Ishikawa (cell line): ENCODE measurements around the gene PKP4.

ENCODE experiments used
- EGR1 ChIP-seq: IDR thresholded peaks from 2 replicates; pipeline ENCODE4 v1.6.1; 2012
- EP300 ChIP-seq: IDR thresholded peaks from 2 replicates; pipeline ENCODE4 v1.6.1; 2012; ENCODE audit warnings: borderline replicate concordance
- NFIC ChIP-seq: IDR thresholded peaks from 2 replicates; pipeline ENCODE4 v1.6.1; 2012
- RAD21 ChIP-seq: IDR thresholded peaks from 2 replicates; pipeline ENCODE4 v1.6.1; 2012; ENCODE audit warnings: low read depth
- TAF1 ChIP-seq: IDR thresholded peaks from 2 replicates; pipeline ENCODE4 v1.6.1; 2012; ENCODE audit warnings: low read depth, mild to moderate bottlenecking
- TCF12 ChIP-seq: IDR thresholded peaks from 2 replicates; pipeline ENCODE4 v1.6.1; 2012; ENCODE audit warnings: low read depth
- YY1 ChIP-seq: IDR thresholded peaks from 2 replicates; pipeline ENCODE4 v1.6.1; 2012; ENCODE audit warnings: low read depth
- TF ChIP-seq, protein P1 (sequence below): IDR thresholded peaks from 2 replicates; pipeline ENCODE4 v1.6.1; 2012
- TF ChIP-seq, protein P2 (sequence below): IDR thresholded peaks from 2 replicates; pipeline ENCODE4 v1.6.1; 2012; ENCODE audit warnings: low read depth, mild to moderate bottlenecking

GRCh38 chr2:158573739-158574138, 117.0 kb downstream of the PKP4 start:
- TF ChIP-seq, protein P1, sequence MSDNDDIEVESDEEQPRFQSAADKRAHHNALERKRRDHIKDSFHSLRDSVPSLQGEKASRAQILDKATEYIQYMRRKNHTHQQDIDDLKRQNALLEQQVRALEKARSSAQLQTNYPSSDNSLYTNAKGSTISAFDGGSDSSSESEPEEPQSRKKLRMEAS = no peak
- no peak; the same call in 1 of the 2 replicates for TF ChIP-seq RAD21
- TF ChIP-seq TCF12 = no peak
- TF ChIP-seq NFIC = no peak
- TF ChIP-seq YY1 = no peak
- TF ChIP-seq, protein P2, sequence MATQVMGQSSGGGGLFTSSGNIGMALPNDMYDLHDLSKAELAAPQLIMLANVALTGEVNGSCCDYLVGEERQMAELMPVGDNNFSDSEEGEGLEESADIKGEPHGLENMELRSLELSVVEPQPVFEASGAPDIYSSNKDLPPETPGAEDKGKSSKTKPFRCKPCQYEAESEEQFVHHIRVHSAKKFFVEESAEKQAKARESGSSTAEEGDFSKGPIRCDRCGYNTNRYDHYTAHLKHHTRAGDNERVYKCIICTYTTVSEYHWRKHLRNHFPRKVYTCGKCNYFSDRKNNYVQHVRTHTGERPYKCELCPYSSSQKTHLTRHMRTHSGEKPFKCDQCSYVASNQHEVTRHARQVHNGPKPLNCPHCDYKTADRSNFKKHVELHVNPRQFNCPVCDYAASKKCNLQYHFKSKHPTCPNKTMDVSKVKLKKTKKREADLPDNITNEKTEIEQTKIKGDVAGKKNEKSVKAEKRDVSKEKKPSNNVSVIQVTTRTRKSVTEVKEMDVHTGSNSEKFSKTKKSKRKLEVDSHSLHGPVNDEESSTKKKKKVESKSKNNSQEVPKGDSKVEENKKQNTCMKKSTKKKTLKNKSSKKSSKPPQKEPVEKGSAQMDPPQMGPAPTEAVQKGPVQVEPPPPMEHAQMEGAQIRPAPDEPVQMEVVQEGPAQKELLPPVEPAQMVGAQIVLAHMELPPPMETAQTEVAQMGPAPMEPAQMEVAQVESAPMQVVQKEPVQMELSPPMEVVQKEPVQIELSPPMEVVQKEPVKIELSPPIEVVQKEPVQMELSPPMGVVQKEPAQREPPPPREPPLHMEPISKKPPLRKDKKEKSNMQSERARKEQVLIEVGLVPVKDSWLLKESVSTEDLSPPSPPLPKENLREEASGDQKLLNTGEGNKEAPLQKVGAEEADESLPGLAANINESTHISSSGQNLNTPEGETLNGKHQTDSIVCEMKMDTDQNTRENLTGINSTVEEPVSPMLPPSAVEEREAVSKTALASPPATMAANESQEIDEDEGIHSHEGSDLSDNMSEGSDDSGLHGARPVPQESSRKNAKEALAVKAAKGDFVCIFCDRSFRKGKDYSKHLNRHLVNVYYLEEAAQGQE = no peak
- TF ChIP-seq EP300 = no peak
- no peak for TF ChIP-seq TAF1
- no peak for TF ChIP-seq EGR1
